Fibroblast of skin of left biceps (primary cell): ENCODE data around the gene SORT1.
"Not testable (repeated sequence)": the region's sequence is repeated elsewhere in the genome, so short reads cannot be mapped to it uniquely, and the experiment has no call there.

Experiments used
- DNase-seq, 2 experiments: peaks; one replicate each; pipeline ENCODE4 v3.0.0-alpha.2; 2013; ENCODE audit warnings: low read depth in 2 of 2

SORT1 gene

DNA sequence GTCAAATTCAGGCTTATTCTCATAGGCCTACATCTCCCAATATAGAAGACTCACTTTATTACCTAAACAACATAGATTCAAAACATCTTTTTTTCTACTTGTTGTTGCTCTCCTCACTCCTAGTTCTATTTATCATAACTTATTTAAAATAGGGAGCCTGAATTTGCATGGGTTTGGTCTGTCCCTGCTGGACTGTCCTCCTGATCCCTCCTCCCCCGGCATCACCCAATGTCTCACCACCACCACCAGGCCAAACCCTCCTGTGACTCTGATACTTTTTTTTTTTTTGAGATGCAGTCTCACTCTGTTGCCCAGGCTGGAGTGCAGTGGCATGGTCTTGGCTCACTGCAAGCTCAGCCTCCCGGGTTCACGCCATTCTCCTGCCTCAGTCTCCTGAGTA, 59.1 kb downstream of the SORT1 start:
- DNase-seq: no peak

- DNase-seq: no peak
Measured at GRCh38 chr1:109338091-109338490, 59.6 kb downstream of the SORT1 start.

- no peak for DNase-seq
Measured at GRCh38 chr1:109335091-109335490, 62.6 kb downstream of the SORT1 start.

GRCh38 chr1:109331113-109331512, 66.6 kb downstream of the SORT1 start:
- DNase-seq: no peak

GRCh38 chr1:109327285-109327684, 70.4 kb downstream of the SORT1 start:
- no peak for DNase-seq

DNA sequence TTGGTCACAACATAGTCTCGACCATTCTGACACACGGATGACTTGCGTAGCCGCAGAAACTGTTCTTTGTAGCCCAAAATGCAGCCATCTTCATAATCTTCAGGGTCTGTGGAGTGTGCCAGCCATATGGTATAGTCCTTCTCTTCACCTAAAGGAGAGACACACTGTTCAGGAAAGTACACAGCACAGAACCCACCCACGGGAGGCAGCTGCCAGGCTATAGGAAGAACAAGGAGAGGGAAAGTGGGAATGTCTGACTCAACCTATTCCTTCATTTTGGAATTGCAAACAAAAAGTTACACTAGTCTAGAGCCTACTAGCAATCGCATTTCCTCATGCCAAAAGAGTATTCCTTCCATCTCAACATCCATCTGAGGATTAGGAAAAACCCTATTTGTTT, 74.7 kb downstream of the SORT1 start:
- DNase-seq: no peak

DNA sequence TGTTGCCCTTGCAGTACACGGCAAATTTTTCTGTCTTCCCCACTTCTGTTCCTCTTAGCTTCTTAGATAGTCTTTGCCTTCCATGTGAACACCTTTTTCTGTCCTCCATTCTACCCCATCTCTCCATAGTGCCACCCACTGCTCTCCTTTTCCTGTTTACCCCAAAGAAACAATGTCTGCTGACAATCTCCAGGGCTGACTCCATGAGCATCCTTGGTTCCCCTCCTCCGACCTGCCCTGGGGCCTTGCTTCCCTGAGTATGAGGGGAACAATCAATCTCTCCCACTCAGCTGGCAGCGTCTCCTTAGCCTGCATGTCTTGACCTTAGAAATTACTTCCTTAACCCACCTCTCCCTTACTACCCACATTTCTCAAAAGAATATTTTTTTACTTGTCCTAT, 78.6 kb downstream of the SORT1 start:
- no peak for DNase-seq

GRCh38 chr1:109316506-109316905, 81.2 kb downstream of the SORT1 start:
- no peak for DNase-seq

DNA sequence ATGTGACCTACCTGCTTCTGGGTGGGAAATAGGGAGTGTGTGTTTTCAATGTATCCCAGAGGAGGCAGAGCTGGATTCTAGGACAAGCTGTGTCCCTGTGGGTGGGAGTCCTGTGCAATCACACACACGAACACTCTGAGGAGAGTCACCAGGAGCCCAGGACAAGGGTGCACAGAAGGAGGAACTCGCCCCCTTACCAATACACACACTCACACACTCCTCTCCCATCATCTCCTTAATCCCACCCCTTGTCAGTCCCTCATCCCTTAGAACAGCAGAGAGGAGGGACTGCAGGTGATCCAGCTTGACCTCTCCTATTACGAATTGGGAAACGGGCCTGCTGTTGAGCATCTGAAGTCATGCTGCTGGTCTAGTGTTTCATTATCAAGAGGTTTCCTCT, 82.4 kb downstream of the SORT1 start:
- DNase-seq: no peak

GRCh38 chr1:109314795-109315194, 82.9 kb downstream of the SORT1 start:
- no peak for DNase-seq

DNA sequence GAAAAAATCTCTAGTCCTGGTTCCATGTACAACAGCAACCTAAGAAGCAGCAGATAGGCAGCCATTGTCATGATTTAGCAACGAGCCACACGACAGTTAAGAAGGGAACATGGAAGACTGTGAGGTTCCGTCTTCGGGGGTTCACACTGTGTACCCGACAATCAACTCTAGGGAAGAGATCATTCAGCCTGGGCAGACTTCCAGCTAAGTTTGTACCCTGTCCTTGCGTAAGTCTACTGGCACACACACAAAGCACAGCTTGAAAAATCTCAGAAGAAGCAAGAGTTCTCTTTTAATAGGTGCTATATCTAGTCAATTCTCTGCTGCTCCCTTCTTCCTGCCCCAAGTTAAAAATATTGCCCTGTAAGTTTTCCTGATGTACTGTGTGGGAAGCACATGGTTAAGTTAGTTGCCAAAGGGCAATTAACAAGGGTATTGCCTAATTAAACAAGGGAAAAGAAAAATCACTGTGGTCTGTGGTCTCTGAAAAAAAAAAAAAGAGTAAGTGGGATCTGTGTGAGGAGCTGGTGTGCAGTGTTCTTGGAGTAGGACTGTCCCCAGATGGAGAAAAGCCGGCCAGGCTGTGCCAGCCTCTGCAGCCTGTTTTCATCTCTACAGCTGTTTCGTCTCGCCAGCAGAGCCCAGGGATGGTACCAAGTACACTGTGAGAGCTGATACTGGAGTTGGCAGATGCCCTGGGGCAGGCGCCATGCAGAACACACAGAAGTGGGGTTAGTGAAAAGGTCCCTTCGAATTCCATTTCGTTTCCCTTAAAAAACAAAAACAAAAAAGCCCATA, 84.5 kb downstream of the SORT1 start:
- DNase-seq: no peak

- no peak for DNase-seq
Measured at GRCh38 chr1:109312246-109312645, 85.5 kb downstream of the SORT1 start.

- no peak for DNase-seq
Measured at GRCh38 chr1:109309347-109309746, 88.4 kb downstream of the SORT1 start.

- DNase-seq: no peak
Measured at GRCh38 chr1:109307274-109308021, 90.3 kb downstream of the SORT1 start.

DNA sequence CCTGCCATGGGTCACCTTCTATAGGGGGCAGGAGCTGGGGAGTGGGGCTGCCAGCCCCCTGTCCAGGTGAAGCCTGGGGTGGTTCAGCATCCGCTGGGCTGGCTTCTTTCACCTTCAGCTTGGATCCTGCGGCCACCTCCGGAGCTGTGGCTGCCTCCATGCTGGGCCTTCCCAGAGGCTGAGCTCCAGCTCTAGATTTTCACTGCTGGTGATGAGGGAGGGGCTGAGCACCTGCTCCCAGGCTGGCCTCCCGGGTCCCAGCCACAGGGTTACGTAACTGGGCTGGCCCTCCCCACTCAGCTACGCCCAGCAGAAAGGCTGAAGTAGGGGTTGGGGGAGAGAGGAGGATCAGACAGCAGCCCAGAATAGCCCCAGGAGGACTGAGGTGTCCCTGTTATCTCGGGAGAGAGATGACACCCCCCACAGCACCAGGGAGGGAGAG, 90.9 kb downstream of the SORT1 start, which contains the start of gene MYBPHL:
MYBPHL (minus strand) TSS at position 180 of the 442 bp plus-strand sequence; CDS start at position 160, 20 bp downstream.
- no peak for DNase-seq

GRCh38 chr1:109305991-109306390, 91.7 kb downstream of the SORT1 start:
- DNase-seq: not testable (repeated sequence)

DNA sequence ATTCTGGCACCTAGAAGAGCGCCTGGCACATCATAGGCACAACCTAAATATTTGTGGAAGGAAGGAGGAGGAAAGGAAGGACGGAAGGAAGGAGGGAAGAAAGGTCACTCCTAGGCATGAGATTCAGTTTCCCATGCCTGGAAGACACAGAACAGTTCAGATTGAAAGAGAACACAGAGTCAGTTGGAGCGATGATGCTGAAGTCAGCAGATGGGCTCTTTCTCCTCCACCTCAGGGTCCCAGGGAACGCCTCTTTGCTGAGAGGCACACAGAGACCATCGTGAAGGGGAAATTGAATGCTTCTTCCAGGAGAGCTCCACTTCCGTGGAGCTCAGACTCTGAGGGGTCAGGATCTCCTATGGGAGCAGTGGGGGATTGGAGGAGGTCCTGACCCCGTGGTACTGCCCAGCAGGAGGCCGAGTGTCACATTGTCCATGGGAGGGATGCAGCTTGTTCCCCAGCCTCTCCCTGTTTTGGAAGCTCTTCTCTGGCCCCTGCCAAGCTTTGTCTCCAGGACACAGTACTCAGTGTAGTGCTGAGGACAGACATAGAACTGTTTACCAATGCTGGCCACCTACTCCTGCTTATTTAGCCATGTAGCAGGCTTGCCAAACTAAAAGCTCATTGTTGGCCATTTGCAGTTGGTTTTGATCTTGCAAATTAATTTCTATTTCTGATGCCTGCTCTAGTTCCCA, 93.3 kb downstream of the SORT1 start:
- no peak for DNase-seq

- DNase-seq: no peak
Measured at GRCh38 chr1:109301874-109302273, 95.8 kb downstream of the SORT1 start.

- no peak for DNase-seq
Measured at GRCh38 chr1:109300650-109301151, 97.0 kb downstream of the SORT1 start.

DNA sequence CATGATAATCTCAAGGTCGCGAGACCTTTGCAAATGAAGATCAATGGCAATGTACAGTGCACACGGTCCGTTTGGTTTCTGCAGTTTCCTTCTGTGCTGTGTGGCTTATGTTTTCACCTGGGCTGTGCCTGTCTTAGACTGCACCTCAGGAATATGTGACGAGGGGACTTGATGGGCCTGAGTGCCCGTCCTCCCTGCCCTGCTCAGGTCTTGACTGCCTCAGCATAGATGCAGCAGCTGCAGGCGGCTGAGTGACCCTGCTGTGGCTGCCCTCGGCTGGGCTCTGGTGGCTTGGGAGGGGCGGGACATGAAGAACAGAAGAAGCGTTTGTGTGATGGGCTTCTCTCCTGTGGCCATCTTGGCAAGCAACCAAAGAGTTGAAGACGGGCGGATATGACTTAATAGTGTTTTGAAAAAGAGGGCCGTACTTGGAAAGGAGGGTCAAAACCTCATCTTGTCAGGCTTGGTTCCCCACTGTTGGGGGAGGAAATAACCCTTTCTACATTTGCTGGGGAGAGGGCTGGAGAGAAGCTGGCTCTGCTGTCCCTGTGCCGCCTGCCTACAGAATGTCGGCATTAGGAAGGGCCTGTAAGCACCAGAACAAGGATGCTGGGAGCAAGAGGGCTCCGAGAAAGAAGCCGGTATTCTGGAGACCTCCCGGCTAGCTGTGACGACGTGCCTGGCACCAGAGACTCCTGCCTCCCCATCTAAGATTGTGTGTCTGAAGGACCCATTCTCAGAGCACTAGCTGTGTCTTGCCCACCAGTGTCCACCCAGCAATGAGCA, 98.0 kb downstream of the SORT1 start:
- DNase-seq: no peak
